Right hindlimb (tissue), 1 donor: ENCODE data around the gene CDH13.

ENCODE experiments used
- DNase-seq: peaks from one replicate; pipeline ENCODE4 v3.0.0-alpha.2; 2018

CDH13 gene

GRCh38 chr16:83602761-83603722 is 976.3 kb downstream of the CDH13 start:
- no peak for DNase-seq

- DNase-seq, result no peak
These were observed 977.2 kb downstream of the CDH13 start for GRCh38 chr16:83603723-83604570.

- DNase-seq, result no peak
These were observed 979.8 kb downstream of the CDH13 start for GRCh38 chr16:83606486-83607030.

GRCh38 chr16:83609178-83609577 is 982.4 kb downstream of the CDH13 start:
- DNase-seq, result no peak

GRCh38 chr16:83615141-83615952 is 988.6 kb downstream of the CDH13 start:
- no peak for DNase-seq

- no peak for DNase-seq
These were observed 989.2 kb downstream of the CDH13 start for GRCh38 chr16:83615953-83616350.

- DNase-seq, result no peak
These were observed 992.8 kb downstream of the CDH13 start for GRCh38 chr16:83619381-83620150.

- DNase-seq, result no peak
These were observed 995.2 kb downstream of the CDH13 start for GRCh38 chr16:83622010-83622409.

GRCh38 chr16:83623091-83623730 is 996.4 kb downstream of the CDH13 start:
- DNase-seq, result no peak

- DNase-seq, result no peak
These were observed 997.1 kb downstream of the CDH13 start for GRCh38 chr16:83623892-83624291.

- no peak for DNase-seq
These were observed 997.8 kb downstream of the CDH13 start for GRCh38 chr16:83624429-83625120.

GRCh38 chr16:83626204-83626603 is 999.4 kb downstream of the CDH13 start:
- DNase-seq, result no peak

GRCh38 chr16:83626676-83627075 is 999.9 kb downstream of the CDH13 start:
- no peak for DNase-seq

- DNase-seq, result no peak
These were observed 1001.2 kb downstream of the CDH13 start for GRCh38 chr16:83627996-83628395.

GRCh38 chr16:83629426-83629825 is 1002.7 kb downstream of the CDH13 start:
- no peak for DNase-seq

- DNase-seq, result no peak
These were observed 1003.1 kb downstream of the CDH13 start for GRCh38 chr16:83629836-83630235.

GRCh38 chr16:83630979-83631378 is 1004.2 kb downstream of the CDH13 start:
- no peak for DNase-seq

- DNase-seq, result no peak
These were observed 1006.5 kb downstream of the CDH13 start for GRCh38 chr16:83633286-83633685.

- DNase-seq, result no peak
These were observed 1021.6 kb downstream of the CDH13 start for GRCh38 chr16:83648347-83648746.

- no peak for DNase-seq
These were observed 1025.1 kb downstream of the CDH13 start for GRCh38 chr16:83651871-83652270.

GRCh38 chr16:83652943-83653342 is 1026.2 kb downstream of the CDH13 start:
- DNase-seq, result no peak
